HG03175 (cell line): ENCODE measurements around the gene PPIG.
"Not testable (repeated sequence)": the region's sequence is repeated elsewhere in the genome, so short reads cannot be mapped to it uniquely, and the experiment has no call there.

Source experiments
- ATAC-seq: cut with Tn5 transposase; IDR thresholded peaks from one replicate; pipeline ENCODE4 v1.9.1; 2021; ENCODE audit warnings: mild to moderate bottlenecking, moderate library complexity; ENCODE audit not compliant: unreplicated experiment

Gene PPIG

DNA sequence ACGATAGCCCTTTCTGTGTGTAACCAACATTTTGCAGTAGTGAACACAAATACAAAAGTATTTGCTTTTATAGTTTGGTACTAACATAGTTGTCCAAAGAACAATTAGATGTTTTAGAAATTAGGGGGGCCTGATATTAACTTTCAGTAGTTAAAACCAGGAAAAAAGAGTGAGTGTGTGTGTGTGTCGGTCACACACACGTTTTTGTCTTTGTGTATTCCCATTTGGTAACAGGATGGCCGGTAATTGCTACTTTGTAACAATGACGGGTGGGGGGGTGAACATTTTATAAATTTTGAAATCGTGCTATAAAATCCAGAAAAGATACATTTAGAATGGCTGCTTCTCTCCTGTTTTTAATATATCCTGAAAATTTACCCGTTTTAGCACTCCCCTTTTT lies 1.5 kb downstream of the PPIG start:
- ATAC-seq: no peak

DNA sequence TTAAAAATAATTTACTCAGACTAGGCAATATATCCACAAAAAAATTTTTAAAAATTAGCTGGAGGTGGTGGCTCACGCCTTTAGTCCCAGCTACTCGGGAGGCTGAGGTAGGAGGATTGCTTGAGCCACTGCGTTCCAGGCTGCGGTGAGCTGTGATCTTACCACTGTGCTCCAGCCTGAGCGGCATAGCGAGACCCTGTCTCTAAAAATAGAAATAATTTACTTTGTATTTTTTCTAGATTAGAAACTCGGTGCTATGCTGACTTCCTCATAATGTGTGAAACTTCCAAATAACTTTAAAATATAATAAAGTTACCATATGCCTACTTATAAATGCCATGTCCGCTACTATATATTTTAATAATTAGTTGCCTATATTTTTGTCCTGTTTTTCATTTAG lies 6.7 kb downstream of the PPIG start:
- no peak for ATAC-seq

DNA sequence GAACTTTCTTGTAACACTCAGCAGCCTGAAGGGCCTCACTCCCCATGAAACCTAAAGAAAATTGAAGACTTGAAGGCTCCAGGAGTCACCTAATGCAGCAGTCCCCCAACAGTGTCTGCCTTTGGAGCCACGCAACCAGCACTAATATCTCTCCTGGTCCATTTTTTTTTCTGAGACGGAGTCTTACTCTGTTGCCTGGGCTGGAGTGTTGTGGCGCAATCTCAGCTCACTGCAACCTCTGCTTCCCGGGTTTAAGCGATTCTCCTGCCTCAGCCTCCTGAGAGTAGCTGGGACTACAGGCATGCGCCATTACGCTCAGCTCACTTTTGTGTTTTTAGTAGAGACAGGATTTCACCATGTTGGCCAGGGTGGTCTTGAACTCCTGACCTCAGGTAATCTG lies 12.4 kb downstream of the PPIG start:
- not testable (repeated sequence) for ATAC-seq

DNA sequence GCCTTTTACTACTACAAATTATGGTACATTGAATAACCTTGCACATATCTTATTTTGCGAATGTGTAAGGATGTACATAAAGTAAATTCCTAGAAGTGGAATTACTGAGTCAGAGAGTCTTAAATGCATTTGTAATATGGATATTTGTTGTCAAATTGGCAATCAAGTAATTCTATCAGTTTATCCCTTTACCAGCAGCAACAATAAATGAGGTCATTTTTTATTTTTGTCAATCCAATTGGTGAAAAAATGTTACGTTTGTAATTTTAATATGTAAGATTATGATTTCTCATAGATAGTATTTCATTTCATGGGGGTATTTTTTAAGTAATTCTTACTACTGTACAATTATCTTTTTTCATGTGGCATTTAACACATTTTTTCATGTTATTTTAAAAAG lies 14.8 kb downstream of the PPIG start:
- no peak for ATAC-seq

DNA sequence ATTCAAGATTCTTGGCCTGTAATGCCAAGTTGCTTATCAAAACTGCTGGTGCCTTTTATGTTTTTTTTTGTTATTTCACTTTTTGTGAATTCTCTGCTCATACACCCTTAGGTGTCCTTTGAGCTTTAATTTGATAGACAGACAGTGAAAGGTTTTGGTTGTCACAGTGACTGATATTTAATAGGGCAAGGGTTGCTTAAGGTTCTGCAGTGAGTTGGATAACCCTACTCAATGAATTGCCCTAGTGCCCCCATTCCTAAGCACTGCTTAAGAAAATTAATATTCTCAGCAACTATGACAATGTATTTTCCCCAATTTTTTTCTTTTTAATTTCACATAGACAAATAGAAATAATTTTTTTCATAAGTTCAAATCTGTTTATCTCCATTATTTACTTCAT lies 15.4 kb downstream of the PPIG start:
- no peak for ATAC-seq

DNA sequence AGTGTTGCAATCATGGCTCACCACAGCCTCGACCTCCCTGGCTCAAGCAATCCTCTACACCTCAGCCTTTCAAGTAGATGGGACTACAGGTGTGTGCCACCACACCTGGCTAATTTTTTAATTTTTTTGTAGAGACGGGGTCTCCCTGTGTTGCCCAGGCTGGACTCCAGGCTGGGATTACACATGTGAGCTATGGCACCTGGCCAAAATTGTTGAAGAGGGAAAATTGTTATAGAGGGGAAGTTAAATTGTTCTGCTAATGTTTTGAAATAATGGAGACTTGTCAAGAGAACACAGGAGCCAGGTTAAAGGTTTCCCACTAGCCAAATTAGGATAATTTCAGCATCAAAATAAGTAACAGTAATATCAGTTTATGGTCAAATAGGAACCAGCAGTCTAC lies 25.1 kb downstream of the PPIG start:
- ATAC-seq: no peak

DNA sequence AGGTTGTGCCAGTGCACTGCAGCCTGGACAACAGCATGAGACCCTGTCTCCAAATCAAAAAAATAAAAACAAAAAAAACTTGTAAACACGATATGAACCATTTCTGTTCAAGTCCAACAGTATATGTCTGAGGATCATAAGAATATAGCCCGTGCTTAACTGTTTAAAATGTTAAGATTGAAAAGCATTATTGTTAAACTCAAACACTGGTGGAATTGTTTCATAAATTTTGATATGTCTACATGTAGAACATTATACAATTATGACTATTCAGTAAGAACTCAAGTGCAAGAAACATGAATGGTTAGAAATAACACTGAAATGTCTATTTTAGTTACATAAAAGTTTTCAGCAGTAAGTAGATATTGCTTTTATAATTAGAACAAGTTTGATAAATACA lies 29.7 kb downstream of the PPIG start:
- ATAC-seq: no peak

DNA sequence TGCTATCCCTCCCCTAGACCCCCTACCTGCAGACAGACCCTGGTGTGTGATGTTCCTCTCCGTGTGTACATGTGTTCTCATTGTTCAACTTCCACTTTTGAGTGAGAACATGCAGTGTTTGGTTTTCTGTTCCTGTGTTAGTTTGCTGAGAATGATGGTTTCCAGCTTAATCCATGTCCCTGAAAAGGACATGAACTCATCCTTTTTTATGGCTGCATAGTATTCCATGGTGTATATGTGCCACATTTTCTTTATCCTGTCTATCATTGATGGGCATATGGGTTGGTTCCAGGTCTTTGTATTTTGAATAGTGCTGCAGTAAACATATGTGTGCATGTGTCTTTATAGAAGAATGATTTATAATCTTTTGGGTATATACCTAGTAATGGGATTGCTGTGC lies 31.8 kb downstream of the PPIG start:
- ATAC-seq: not testable (repeated sequence)

DNA sequence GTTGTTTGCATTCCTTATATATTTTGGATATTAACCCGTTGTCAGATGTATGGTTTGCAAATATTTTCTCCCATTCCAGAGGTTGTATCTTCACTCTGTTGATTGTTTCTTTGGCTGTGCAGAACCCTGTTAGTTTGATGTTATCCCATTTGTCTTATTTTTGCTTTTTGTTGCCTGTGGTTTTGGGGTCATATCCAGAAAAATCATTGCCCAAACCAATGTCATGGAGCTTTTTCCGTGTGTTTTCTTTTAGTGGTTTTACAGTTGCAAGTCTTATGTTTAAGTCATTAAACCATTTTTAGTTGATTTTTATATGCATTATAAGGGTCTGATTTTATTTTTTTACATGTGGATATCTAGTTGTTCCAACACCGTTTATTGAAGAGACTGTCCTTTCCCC lies 35.8 kb downstream of the PPIG start:
- ATAC-seq: no peak

DNA sequence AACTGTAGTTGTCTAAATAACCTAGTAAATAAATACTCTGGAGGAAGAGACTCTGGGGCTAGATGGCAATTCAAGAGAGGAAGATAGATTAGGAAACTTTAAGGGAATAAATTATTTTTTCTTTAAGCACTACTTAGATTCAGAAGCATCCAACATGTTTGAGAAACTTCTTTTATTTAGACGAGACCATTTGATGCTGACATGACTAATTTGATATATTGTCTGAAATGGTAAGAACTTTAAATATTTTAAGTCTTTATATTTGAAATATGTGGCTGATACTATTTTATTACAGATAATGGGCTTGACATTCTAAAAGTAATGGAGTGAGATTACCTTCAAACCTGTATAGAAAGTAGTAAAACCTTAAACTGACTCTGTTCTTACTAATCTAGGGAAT lies 36.4 kb downstream of the PPIG start:
- ATAC-seq: no peak

DNA sequence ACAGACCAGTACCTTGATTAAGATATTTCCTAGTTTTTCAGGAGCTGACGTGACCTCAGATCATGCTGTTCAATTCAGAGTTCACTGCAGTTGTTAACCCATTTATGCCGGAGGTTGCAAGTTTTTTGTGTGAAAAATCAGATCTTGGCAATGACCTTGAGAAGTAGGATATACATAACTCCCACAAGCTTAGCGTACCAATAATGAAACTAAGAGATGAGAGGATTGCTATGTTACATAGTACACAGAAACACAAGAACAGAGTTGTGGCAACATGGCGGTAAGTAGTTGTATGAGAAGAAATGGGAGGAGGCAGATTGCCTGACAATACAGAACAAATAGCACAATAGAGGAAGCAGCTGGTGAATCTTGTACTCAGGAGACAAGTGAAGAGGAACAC lies 39.1 kb downstream of the PPIG start:
- no peak for ATAC-seq

DNA sequence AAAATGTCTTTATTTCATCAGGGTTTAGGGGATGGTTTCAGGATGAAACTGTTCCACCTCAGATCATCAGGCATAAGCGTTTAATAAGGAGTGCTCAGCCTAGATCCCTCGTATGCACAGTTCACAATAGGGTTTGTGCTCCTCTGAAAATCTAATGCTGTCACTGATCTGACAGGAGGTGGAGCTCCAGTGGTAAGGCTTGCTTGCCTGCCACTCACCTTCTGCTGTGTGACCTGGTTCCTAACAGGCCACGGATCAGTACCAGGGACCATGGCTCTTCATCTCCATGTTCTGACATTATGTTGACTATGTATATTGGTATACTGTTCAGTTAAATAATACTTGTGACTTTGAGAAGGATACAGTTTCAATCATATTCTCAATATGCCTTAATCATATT lies 41.6 kb downstream of the PPIG start:
- ATAC-seq: no peak

DNA sequence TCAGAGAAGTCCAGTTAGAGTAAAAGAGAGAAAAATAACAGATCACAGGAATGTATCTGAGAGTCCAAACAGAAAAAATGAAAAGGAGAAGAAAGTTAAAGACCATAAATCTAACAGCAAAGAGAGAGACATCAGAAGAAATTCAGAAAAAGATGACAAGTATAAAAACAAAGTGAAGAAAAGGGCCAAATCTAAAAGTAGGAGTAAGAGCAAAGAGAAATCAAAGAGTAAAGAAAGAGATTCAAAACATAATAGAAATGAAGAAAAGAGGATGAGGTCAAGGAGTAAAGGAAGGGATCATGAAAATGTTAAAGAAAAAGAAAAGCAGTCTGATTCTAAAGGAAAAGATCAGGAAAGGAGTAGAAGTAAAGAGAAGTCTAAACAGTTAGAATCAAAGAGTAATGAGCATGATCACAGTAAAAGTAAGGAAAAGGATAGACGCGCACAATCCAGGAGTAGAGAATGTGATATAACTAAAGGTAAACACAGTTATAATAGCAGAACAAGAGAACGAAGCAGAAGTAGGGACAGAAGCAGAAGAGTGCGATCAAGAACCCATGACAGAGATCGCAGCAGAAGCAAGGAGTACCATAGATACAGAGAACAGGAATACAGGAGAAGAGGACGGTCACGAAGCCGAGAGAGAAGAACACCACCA lies 52.4 kb downstream of the PPIG start:
- no peak for ATAC-seq

DNA sequence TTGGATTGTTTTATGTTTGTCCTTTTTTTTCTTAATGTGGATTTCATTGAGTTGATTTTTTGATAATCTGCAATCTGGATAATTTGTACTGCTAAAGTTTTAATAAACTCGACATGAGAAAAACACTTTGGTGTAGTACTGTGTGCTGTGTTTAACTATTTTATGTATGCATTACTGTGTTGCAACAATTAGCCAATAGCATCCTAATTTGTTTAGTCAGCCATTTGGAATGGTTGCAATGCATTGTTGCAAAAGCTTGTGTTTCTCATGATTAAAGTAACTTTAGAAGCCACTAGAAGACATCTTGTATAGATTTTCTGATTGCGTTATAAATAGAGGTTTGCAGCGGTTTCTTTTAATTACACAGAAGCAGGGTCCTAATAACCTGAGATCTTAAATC lies 53.5 kb downstream of the PPIG start:
- ATAC-seq: no peak

DNA sequence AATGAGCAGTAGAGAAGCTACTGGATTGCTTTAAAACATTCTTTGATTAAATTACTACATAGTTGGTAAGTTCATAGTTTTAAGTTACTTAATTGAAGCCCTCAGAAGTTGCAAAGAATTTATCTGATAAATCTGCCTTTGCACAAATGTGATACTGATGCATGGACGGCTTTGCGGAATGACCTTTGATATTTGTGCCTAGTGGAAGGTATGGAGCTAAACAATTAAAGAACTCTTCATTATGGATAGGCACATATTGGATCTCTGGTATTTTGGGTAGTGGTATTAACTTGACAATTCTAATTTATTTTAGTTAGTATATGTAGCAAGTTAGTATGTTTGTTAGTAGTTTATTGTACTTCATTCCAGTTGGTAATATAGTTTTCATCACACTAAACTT lies 56.0 kb downstream of the PPIG start:
- no peak for ATAC-seq

DNA sequence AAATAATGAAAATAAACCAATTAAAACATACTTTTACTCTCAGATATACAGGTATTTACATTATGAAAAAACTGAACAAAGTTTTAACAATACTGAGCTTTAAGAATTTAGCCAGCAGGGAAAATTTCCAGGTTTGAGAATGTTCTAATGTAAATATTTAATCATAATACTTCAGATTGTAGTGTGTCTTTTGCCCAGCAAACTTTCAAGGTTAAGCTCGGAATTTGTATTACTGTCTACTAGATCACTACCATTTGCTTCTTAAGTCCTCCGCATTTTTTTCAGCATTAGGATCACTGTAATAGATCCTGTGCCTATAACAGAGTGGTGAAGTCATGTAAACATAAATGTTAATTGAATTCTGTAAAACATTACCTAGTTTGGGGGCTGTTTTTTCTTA lies 57.3 kb downstream of the PPIG start:
- ATAC-seq: no peak

DNA sequence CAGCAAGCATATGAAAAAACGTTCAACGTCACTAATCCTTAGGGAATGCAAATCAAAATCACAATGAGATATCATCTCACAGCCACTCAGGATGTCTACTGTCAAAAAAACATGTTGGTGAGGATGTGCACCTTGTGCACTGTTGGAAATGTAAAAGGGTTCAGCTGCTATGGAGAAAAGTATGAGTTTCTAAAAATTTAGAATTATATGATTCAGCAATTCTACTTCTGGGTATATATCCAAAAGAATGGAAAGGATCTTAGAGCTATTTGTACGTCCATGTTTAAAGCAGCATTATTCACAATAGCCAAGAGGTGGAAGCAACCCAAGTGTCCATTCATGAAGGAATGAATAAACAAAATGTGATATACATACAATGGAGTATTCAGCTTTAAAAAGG lies 60.0 kb downstream of the PPIG start:
- no peak for ATAC-seq

DNA sequence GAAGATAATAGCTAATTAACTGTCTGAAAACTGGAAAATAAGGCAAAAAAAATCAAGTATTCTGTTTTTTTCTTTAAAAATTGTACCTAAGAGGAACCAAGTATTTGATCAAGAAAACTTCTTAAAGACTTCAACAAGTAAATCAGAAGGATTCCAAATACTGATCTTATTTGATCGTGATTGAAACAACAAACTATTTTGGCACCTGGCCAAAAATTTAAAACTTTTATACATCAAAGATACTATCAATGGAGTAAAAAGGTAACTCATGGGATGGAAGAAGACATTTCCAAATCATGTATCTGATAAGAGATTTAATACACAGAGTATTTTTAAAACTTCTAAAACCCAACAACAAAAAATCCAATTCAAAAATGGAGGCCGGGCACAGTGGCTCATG lies 63.3 kb downstream of the PPIG start:
- ATAC-seq: no peak

DNA sequence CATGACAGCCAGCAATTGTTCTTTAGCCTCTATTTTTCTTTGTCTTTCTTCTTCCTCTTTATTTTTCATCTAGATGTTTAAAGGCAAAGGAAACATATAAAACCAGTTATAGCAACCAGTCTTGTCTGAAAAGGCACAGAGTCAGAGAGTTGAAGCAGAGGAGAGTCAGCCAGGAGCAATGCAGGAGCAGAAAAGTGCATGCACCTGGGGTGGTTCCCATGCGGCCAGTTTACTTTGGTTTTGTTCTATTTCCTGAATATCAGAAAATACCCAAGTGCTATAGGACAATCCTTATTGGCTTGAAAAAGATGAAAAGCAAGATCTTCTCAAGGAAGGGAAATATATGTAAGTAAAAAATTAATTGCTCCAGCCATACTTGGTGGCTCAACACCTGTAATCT lies 65.1 kb downstream of the PPIG start:
- no peak for ATAC-seq

DNA sequence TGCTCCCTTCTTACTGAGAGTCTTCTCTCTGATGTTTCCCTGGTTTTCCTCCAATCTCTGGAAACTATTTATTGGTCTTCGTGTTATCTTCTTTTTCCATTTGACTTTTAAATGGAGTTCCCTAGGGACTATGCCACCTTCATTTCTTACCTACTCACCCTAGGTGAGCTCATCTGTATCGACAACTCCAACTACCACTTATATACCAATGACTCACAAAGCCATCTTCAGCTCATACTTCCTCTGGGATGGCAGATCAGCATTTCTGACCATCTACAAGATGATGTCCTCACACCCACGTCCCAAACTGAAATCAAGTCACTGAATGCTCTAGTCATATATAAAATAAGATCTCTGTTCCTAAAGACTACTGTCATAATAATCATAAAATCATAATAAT lies 69.5 kb downstream of the PPIG start:
- no peak for ATAC-seq

DNA sequence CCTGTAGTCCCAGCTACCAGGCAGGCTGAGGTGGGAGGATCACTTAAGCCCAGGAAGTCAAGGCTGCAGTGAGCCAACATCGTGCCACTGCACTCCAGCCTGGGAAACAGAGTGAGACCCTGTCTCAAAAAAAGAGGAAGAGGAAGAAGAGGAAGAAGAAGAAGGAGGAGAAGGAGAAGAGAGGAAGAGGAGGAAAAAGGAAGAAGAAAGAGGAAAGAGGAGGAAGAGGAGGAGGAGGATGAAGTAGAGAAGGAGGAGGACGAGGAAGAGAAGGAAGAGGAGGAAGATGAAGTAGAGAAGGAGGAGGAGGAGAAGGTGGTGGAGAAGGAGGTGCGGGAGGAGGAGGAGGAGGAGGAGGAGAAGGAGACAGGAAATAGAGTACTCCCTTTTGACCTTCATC lies 72.0 kb downstream of the PPIG start:
- ATAC-seq: no peak

DNA sequence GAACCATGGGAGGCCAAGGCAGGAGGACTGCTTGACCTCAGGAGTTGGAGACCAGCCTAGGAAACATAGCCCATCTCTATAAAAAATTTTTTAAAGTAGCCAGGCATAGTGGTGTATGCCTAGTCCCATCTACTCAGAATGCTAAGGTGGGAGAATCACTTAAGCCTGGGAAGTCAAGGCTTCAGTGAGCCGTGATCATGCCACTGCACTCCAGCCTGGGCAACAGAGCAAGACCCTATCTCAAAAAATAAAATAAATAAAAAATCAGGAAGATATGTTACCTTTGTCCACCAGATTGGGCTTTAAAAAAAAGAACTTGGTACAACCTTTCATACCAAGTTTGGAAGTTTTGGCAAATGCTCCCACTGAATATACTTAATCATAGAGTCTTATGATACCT lies 74.7 kb downstream of the PPIG start:
- ATAC-seq: no peak

DNA sequence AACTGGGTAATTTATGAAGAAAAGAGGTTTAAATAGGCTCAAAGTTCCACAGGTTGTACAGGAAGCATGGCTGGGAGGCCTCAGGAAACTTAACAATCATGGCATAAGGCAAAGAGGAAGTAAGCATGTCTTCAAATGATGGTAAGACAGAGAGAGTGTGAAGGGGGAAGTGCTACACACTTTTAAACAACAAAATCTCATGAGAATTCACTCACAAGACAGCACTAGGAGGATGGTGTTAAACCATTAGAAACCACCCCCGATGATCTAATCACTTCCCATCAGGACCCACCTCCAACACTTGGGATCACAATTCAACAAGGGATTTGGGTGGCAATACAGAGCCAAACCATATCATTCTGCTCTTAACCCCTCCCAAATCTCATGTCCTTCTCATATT lies 75.2 kb downstream of the PPIG start:
- no peak for ATAC-seq

DNA sequence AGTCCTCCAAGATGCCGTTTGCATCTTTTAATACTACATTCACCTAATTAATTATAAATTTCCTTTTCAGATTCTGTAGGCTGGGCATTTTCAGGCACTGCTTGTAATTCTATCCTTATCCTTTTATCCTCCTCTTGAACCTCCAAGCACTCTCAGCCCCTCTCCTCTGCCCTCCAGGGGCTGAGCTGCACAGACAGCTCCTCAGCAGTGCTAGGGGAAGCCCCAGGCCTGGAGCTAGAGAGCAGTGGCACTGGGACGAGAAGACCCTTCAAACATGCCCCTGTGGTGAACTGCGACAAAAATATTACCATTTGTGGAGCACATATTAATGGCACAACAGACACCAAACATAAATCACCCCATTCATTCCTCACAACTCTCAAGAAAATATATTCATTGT lies 77.1 kb downstream of the PPIG start:
- ATAC-seq: no peak
